Loucy (cell line): ENCODE measurements around the gene SEMA5A.

Source experiments
- H2AFZ ChIP-seq: fragments of 200-600 bp; sonication (generic); 2 replicates; pipeline ENCODE4 v1.6.0; 2016; ENCODE audit warnings: antibody characterized with exemption, mild to moderate bottlenecking, low read length, moderate library complexity
- H3F3A ChIP-seq: fragments of 200-600 bp; 2 replicates; pipeline ENCODE4 v1.6.0; 2016; ENCODE audit warnings: antibody characterized with exemption, low read depth, mild to moderate bottlenecking
- H3K27me3 ChIP-seq: fragments of 200-600 bp; sonication (generic); 2 replicates; pipeline ENCODE4 v1.6.1; 2014; ENCODE audit warnings: low read length, mild to moderate bottlenecking; ENCODE audit not compliant: insufficient read depth, poor library complexity, severe bottlenecking
- H3K36me3 ChIP-seq: fragments of 200-600 bp; sonication (generic); 2 replicates; pipeline ENCODE4 v1.6.1; 2016; ENCODE audit warnings: low read length; ENCODE audit not compliant: insufficient read depth
- H3K4me1 ChIP-seq: fragments of 200-600 bp; sonication (generic); 2 replicates; pipeline ENCODE4 v1.5.1; 2014; ENCODE audit warnings: low read length, mild to moderate bottlenecking; ENCODE audit not compliant: insufficient read depth, poor library complexity, severe bottlenecking
- H3K4me2 ChIP-seq: fragments of 200-600 bp; sonication (generic); 2 replicates; pipeline ENCODE4 v1.6.0; 2014; ENCODE audit warnings: antibody characterized with exemption, low read length, low read depth, mild to moderate bottlenecking; ENCODE audit not compliant: poor library complexity, severe bottlenecking
- H3K4me3 ChIP-seq: fragments of 200-600 bp; sonication (generic); 2 replicates; pipeline ENCODE4 v1.5.1; 2014; ENCODE audit warnings: low read length, mild to moderate bottlenecking, mixed read lengths; ENCODE audit not compliant: poor library complexity, severe bottlenecking
- H3K79me2 ChIP-seq: fragments of 200-600 bp; sonication (generic); 2 replicates; pipeline ENCODE4 v1.6.1; 2014; ENCODE audit warnings: low read length; ENCODE audit not compliant: insufficient read depth
- H3K9ac ChIP-seq: fragments of 200-600 bp; sonication (generic); 2 replicates; pipeline ENCODE4 v1.6.0; 2014; ENCODE audit warnings: mild to moderate bottlenecking, low read depth, low read length, moderate library complexity; ENCODE audit not compliant: poor library complexity, severe bottlenecking
- H3K9me2 ChIP-seq: fragments of 200-600 bp; sonication (generic); replicated peaks from 2 replicates; pipeline ENCODE4 v1.6.1; 2016; ENCODE audit warnings: low read depth, low read length, mixed read lengths
- H3K9me3 ChIP-seq: fragments of 200-600 bp; sonication (generic); 2 replicates; pipeline ENCODE4 v1.6.1; 2014; ENCODE audit warnings: mild to moderate bottlenecking, antibody characterized with exemption, low read length, low read depth; ENCODE audit not compliant: insufficient read depth
- H4K20me1 ChIP-seq: fragments of 200-600 bp; sonication (generic); 2 replicates; pipeline ENCODE4 v1.6.0; 2014; ENCODE audit warnings: antibody characterized with exemption, low read length, mild to moderate bottlenecking; ENCODE audit not compliant: insufficient read depth, poor library complexity, severe bottlenecking
- EZH2phosphoT487 ChIP-seq: fragments of 200-600 bp; IDR thresholded peaks from 2 replicates; pipeline ENCODE4 v1.6.1; 2018; ENCODE audit warnings: antibody characterized with exemption, mild to moderate bottlenecking, moderate library complexity, borderline replicate concordance
- TF ChIP-seq, protein P1 (sequence below): fragments of 200-600 bp; sonication (generic); conservative IDR thresholded peaks from 2 replicates; pipeline ENCODE4 v1.5.1; 2014; ENCODE audit warnings: mild to moderate bottlenecking, antibody characterized with exemption, low read length

SEMA5A gene

DNA sequence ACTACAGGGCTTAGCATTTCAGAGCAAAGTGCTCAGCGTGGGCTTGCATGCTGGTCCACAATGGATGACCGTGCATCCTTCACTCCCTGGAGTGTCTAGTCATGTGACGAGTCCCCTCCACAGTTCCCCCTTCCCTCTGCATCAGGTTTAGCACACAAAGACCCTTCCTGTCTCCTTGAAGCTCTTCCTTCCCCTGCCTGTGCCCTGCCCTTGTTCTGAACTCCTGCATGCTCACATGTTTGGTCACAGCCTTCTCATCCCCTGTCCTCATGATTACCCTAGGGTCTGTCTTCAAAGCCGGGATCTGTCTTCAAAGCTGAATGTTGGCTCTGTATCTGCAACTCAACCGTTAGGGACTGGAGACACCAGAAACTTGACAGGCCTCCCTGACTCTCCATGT lies 388.9 kb downstream of the SEMA5A start:
- TF ChIP-seq EZH2phosphoT487 = no peak
- TF ChIP-seq, protein P1, sequence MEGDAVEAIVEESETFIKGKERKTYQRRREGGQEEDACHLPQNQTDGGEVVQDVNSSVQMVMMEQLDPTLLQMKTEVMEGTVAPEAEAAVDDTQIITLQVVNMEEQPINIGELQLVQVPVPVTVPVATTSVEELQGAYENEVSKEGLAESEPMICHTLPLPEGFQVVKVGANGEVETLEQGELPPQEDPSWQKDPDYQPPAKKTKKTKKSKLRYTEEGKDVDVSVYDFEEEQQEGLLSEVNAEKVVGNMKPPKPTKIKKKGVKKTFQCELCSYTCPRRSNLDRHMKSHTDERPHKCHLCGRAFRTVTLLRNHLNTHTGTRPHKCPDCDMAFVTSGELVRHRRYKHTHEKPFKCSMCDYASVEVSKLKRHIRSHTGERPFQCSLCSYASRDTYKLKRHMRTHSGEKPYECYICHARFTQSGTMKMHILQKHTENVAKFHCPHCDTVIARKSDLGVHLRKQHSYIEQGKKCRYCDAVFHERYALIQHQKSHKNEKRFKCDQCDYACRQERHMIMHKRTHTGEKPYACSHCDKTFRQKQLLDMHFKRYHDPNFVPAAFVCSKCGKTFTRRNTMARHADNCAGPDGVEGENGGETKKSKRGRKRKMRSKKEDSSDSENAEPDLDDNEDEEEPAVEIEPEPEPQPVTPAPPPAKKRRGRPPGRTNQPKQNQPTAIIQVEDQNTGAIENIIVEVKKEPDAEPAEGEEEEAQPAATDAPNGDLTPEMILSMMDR = no peak
- H3K4me2 ChIP-seq = no peak overlapping the region
- no peaks in the 10 kb centered on the region for H3K4me1 ChIP-seq
- H3K79me2 ChIP-seq = no peaks in the 10 kb centered on the region
- H3K9me2 ChIP-seq = no peaks in the 10 kb centered on the region
- no peak overlapping the region for H2AFZ ChIP-seq
- no peaks in the 10 kb centered on the region for H3K9me3 ChIP-seq
- no peaks in the 10 kb centered on the region for H3F3A ChIP-seq
- H3K36me3 ChIP-seq = no peaks in the 10 kb centered on the region
- H3K9ac ChIP-seq = no peak overlapping the region
- H4K20me1 ChIP-seq = no peaks in the 10 kb centered on the region
- H3K4me3 ChIP-seq = no peak overlapping the region
- no peaks in the 10 kb centered on the region for H3K27me3 ChIP-seq

DNA sequence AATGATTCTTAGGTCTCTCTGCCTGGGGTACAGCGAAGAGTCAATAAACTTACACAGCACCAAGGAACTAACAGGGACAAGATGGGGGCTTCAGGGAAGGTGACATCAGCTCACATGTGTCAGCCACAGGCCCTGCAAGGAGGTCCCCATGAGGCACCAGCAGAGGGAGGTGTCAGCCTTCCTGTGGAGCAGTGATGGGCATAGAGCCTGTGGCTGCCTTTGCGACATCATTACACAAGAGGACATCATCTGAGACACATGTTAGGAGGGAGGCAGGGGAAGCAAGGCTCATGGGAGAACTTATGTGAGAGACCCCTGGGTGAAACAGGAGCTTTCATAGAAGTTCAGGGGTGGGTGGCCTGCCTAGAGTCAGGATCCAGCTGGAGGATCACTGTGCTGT lies 389.6 kb downstream of the SEMA5A start:
- H3K79me2 ChIP-seq = no peaks in the 10 kb centered on the region
- no peak overlapping the region for H2AFZ ChIP-seq
- no peaks in the 10 kb centered on the region for H3K9me3 ChIP-seq
- no peak for TF ChIP-seq EZH2phosphoT487
- TF ChIP-seq, protein P1 = no peak; the same call in 1 of the 2 replicates
- no peak overlapping the region for H3K9ac ChIP-seq
- H3K27me3 ChIP-seq = no peaks in the 10 kb centered on the region
- no peaks in the 10 kb centered on the region for H4K20me1 ChIP-seq
- H3K4me1 ChIP-seq = no peaks in the 10 kb centered on the region
- no peaks in the 10 kb centered on the region for H3F3A ChIP-seq
- H3K4me2 ChIP-seq = no peak overlapping the region
- H3K4me3 ChIP-seq = no peak overlapping the region
- H3K36me3 ChIP-seq = no peaks in the 10 kb centered on the region
- H3K9me2 ChIP-seq = no peaks in the 10 kb centered on the region

DNA sequence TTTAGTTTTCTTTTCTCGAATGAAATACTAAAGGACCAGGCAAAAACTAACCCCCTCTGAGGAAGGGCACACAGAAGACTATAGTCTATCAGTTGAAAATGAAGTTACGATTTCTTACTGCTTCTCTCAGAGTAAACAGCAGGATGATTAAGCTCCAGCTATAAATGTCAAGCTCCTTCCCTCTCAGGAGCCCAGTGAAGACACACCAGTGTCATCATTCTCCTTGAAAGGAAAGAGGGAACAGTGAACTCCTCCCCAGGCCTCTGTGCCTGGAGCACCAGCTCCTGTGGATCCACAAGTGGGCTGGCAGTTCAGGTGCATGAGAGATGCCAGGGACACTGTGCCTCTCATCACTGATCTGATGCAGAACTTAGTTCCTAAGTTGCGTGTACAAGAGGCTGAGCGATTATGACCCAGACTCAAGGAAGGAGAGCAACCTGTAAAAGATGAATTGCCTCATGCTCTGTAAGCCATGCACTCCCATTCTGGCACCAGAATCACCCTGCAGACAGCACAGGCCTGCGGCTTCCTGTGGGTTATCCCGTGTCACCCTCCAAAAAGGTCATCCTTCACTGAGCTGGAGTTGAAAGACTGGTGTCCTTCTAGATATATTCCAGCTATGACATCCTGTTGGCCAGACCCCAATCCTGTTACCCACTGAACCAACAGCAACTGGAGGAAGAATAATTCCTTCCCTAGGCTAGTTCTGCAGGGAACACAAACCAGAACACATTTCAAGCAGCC lies 394.0 kb downstream of the SEMA5A start:
- Histone ChIP-seq H3K36me3 (no peaks in the 10 kb centered on the region), H2AFZ (no peak overlapping the region)
- TF ChIP-seq, protein P1 = no peak
- TF ChIP-seq EZH2phosphoT487 = no peak

More for the DNA sequence above, 394.0 kb downstream of the SEMA5A start:
- Histone ChIP-seq H3K79me2 (no peaks in the 10 kb centered on the region), H3K4me2 (no peak overlapping the region), H3K4me3 (no peak overlapping the region), H3K9ac (no peak overlapping the region), H3K9me3 (no peaks in the 10 kb centered on the region; the same call in 1 of the 2 replicates), H3K4me1 (no peaks in the 10 kb centered on the region), H3K9me2 (no peaks in the 10 kb centered on the region), H3K27me3 (no peaks in the 10 kb centered on the region), H4K20me1 (no peaks in the 10 kb centered on the region), H3F3A (no peaks in the 10 kb centered on the region)
